ENCODE results near the gene TRIP11.
A peak's percentile ranks its signal among the peaks of the same experiment; 100 is the strongest.

Gene TRIP11

DNA sequence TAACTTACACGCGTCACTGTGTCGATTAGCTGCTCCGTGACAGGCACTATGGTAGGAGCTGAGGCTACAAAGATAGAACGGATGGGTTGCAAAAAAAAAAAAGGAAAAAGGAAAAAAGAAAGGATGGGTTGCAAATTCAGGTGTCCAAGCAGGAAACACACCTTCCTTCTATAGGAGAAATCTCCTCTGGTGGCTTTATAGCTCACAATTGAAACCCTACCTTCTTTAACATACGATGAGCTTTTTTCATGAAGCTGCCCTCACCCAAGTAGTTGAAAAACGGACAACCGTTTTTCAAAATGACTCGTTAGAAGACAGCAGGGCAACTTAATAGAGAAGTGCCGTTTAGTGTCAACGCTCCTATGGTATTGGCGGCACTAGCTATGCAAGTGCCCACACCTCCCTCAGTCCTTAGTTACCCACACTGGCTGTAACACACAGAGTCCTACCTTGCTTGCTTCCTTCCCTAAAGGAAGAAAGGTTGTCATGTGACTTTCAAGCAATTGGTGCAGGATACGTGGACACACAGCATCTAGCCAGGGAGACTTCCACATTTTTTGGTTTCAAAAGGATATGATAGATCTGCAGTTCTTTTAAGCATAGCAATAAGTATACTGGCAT lies 682 bp upstream of the TRIP11 start:
- TF ChIP-seq, protein P1, sequence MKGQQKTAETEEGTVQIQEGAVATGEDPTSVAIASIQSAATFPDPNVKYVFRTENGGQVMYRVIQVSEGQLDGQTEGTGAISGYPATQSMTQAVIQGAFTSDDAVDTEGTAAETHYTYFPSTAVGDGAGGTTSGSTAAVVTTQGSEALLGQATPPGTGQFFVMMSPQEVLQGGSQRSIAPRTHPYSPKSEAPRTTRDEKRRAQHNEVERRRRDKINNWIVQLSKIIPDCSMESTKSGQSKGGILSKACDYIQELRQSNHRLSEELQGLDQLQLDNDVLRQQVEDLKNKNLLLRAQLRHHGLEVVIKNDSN (IDR thresholded peaks at IDR 0.05), result peak; percentile 80
- TF ChIP-seq, protein P2, sequence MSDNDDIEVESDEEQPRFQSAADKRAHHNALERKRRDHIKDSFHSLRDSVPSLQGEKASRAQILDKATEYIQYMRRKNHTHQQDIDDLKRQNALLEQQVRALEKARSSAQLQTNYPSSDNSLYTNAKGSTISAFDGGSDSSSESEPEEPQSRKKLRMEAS (IDR thresholded peaks at IDR 0.05), result no peak

DNA sequence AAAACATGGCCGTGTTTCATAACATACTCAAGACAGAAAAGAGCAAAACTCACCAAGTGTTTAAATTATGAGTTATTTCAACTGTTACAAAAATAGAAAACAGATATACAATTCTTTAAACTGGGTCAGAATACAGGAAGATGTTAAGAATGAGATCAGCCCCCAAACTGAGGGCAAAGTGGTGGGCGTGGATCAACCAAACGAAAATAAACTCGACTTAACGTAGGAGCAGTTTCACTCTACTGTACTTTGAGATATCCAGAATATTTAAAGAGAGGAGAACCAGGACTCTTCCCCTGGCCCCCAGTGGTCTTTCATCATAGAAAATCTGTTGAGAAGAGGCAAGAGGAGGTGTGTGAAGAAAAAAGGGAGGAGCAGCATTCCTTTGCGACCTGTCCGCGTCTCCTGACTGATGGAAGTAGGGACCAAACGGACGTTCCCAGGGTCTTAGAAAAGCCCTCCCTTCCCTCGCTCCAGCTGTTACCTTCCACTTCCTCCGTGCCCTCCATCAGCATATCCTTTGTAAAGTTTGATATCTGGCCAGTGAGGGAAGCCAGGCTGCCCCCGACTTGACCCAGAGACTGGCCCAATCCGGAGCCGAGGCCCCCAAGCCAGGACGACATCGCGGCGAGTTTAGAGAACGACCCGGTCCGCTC lies 668 bp downstream of the TRIP11 start:
- TF ChIP-seq, protein P3, sequence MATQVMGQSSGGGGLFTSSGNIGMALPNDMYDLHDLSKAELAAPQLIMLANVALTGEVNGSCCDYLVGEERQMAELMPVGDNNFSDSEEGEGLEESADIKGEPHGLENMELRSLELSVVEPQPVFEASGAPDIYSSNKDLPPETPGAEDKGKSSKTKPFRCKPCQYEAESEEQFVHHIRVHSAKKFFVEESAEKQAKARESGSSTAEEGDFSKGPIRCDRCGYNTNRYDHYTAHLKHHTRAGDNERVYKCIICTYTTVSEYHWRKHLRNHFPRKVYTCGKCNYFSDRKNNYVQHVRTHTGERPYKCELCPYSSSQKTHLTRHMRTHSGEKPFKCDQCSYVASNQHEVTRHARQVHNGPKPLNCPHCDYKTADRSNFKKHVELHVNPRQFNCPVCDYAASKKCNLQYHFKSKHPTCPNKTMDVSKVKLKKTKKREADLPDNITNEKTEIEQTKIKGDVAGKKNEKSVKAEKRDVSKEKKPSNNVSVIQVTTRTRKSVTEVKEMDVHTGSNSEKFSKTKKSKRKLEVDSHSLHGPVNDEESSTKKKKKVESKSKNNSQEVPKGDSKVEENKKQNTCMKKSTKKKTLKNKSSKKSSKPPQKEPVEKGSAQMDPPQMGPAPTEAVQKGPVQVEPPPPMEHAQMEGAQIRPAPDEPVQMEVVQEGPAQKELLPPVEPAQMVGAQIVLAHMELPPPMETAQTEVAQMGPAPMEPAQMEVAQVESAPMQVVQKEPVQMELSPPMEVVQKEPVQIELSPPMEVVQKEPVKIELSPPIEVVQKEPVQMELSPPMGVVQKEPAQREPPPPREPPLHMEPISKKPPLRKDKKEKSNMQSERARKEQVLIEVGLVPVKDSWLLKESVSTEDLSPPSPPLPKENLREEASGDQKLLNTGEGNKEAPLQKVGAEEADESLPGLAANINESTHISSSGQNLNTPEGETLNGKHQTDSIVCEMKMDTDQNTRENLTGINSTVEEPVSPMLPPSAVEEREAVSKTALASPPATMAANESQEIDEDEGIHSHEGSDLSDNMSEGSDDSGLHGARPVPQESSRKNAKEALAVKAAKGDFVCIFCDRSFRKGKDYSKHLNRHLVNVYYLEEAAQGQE (IDR thresholded peaks at IDR 0.05; ENCODE audit: low read depth), result no peak
- no peak for TF ChIP-seq EGR1 (IDR thresholded peaks at IDR 0.05)
- TF ChIP-seq ZBTB7A (IDR thresholded peaks at IDR 0.05; ENCODE audit: low read depth), result no peak
- no peak for TF ChIP-seq RAD21 (IDR thresholded peaks at IDR 0.05; ENCODE audit: low read depth)
- TF ChIP-seq TCF12 (IDR thresholded peaks at IDR 0.05; ENCODE audit: low read depth), result no peak
- no peak for TF ChIP-seq YY1 (IDR thresholded peaks at IDR 0.05; ENCODE audit: low read depth)
- TF ChIP-seq NFIC (IDR thresholded peaks at IDR 0.05), result no peak
- TF ChIP-seq, protein P2 (IDR thresholded peaks at IDR 0.05), result no peak
- no peak for TF ChIP-seq CEBPB (IDR thresholded peaks at IDR 0.05)
- TF ChIP-seq TEAD4 (IDR thresholded peaks at IDR 0.05), result no peak; the same call in 1 of the 2 replicates
- TF ChIP-seq FOXM1 (IDR thresholded peaks at IDR 0.05; ENCODE audit: borderline replicate concordance, low read depth), result no peak
- no peak for TF ChIP-seq CREB1 (IDR thresholded peaks at IDR 0.05; ENCODE audit: low read depth)
- TF ChIP-seq EP300 (IDR thresholded peaks at IDR 0.05; ENCODE audit: borderline replicate concordance), result no peak
- no peak for TF ChIP-seq TAF1 (IDR thresholded peaks at IDR 0.05; ENCODE audit: low read depth)

DNA sequence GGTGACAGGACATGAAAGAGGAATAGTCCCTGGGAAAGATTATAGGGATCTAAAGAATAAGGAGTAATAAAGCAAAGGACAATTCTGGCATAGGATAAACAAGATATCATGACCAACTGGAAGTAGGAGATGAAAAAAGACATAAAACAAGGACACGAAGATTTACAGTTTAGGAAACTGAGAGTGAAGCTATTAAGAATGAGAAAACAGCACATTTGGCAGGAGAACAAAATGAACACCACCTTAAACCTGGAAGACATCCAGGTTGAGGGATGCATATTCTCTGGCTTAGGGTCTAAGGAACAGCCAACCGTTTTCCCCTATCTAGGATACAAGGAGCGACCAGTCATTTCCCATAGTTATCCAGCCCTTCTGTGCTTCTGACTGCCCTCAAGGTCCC lies 1.9 kb downstream of the TRIP11 start:
- TF ChIP-seq EP300 (IDR thresholded peaks at IDR 0.05; ENCODE audit: borderline replicate concordance), result no peak
- TF ChIP-seq, protein P3 (IDR thresholded peaks at IDR 0.05; ENCODE audit: low read depth), result no peak
- TF ChIP-seq, protein P2 (IDR thresholded peaks at IDR 0.05), result no peak

DNA sequence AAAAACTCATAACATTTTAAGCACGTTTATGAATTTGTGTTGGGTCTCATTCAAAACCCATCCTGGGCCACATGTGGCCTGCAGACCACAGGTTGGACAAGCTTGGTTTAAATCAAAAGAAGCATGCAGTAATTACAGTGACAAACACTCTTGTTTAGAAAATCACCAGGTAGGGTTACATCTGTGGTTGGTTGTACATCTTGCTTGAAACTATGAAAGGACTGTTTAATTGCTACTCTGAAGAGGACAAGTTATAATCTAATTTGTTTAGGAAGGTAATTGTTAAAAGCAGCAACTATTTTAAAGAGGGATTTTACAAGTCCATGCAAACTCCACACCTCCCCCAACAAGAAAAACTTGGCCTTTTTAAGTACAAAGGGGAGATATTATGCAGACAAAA lies 4.0 kb downstream of the TRIP11 start:
- TF ChIP-seq, protein P1 (IDR thresholded peaks at IDR 0.05), result no peak
- TF ChIP-seq TEAD4 (IDR thresholded peaks at IDR 0.05) (no peak), EP300 (IDR thresholded peaks at IDR 0.05; ENCODE audit: borderline replicate concordance) (no peak), CEBPB (IDR thresholded peaks at IDR 0.05) (no peak), TCF12 (IDR thresholded peaks at IDR 0.05; ENCODE audit: low read depth) (no peak), ZBTB7A (IDR thresholded peaks at IDR 0.05; ENCODE audit: low read depth) (no peak), NFIC (IDR thresholded peaks at IDR 0.05) (no peak), EGR1 (IDR thresholded peaks at IDR 0.05) (no peak), FOXM1 (IDR thresholded peaks at IDR 0.05; ENCODE audit: borderline replicate concordance, low read depth) (no peak), TAF1 (IDR thresholded peaks at IDR 0.05; ENCODE audit: low read depth) (no peak), RAD21 (IDR thresholded peaks at IDR 0.05; ENCODE audit: low read depth) (no peak), CREB1 (IDR thresholded peaks at IDR 0.05; ENCODE audit: low read depth) (no peak), YY1 (IDR thresholded peaks at IDR 0.05; ENCODE audit: low read depth) (no peak)
- TF ChIP-seq, protein P2 (IDR thresholded peaks at IDR 0.05), result no peak
- TF ChIP-seq, protein P3 (IDR thresholded peaks at IDR 0.05; ENCODE audit: low read depth), result no peak

Measured in Ishikawa (cell line).